ENCODE data around the gene MTMR12.

Gene MTMR12

GRCh38 chr5:32187675-32188074, 125.1 kb downstream of the MTMR12 start:
- DNase-seq = no peak

DNA sequence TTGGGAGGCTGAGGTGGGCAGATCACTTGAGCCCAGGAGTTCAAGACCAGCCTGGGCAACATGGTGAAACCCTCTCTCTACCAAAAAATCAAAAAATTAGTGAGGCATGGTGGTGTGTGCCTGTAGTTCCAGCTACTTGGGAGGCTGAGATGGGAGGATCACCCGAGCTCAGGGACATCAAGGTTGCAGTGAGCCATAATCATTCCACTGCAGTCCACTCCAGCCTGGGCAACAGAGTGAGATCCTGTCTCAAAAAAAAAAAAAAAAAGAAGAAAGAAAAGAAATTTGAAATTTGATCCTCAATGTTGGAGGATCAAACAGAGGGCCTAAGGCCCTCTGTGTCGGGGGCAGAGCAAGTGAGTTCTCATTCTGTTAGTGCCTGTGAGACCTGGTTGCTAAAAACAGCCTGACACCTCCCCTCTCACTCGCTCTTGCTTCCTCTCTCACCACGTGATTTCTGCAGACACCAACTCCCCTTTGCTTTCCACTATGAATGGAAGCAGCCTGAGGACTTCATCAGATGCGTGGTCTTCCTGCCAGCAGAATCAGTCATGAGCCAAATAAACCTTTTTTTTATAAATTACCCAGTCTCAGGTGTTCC, 130.2 kb downstream of the MTMR12 start:
- DNase-seq = no peak

Data from stimulated activated CD4-positive, alpha-beta T cell treated with anti-CD3 and anti-CD28 coated beads, Interleukin-12 subunit alpha, Interleukin-12 subunit beta, amount 100 ng/mL, for 4 hours (primary cell).